ENCODE results near the gene ANKRD23.
"Not testable (repeated sequence)": the region's sequence is repeated elsewhere in the genome, so short reads cannot be mapped to it uniquely, and the experiment has no call there.

Gene ANKRD23

DNA sequence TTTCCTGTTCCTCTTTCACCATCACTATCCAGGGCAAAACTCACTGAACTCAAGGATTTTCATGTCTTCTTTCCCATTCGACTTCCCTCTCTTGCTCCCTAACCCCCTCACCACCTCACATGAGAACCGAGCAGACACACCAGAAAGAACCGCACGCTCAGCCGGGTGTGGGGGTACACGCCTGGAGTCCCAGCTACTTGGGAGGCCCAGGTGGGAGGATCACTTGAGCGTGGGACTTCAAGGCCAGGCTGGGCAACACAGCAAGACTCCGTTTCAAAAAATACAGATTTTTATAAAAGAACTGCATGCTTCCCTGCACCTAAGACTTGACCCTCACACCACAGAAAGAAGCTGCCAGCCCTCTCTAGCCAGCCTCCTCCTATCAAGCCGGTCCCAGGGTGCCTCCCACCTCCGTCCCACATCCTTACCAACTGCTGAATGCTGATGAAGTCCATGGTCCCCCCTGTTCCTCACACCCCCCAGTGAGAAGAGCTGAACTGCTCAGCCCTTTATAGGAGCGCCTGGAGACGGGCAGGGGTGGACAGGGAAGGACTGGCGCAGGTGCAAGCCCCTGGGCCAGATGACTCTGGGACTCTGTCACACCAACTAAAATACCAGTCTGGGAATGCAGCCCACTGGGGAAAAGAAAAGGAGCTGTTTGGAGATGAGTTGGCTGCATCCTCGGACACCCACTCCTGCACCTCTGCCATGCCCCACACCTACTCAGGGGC lies at the start of gene ANKRD23:
Gene ANKRD23 (minus strand): TSS at position 484 of the 731 bp plus-strand sequence. CDS start 29 bp downstream, at position 455.
- no peak for DNase-seq (ENCODE audit: low read depth)

DNA sequence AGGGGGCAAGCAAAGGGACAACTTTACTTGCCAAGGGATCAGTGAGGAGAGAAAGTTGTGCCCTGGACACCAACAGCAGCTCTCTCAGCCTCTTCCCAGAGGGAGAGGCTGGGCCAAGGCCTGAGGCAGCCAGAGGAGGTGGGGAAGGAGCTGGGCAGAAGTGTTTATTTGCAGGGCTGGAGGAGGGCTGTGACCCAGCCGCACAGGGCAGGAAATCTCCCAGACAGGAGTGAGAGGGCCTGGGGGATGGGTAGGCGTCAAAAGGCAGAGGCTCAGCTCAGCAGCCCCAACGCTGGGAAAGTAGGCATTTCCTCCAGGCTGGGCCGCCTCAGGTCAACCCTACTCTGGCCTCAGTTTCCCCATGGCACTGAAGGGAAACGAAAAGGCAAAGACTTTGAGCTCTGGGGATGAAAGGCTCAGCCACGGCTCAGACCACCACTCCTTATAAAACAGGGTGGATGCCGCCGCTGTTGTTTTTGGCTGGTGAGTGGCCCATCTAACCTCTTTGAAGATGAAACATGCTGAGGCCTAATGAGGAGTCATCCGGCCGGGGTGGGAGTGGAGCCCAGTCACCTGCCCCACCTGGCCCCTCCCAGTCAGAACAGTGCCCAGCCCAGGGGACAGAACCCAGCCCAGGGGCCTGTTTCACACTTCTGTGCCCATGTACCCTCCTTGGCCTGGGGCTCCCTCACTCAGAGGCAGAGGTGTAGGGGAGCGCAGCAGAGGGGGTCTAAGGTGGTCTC lies 47.9 kb upstream of the ANKRD23 start:
- no peak for DNase-seq (ENCODE audit: low read depth)

GRCh38 chr2:96890726-96891385 lies 47.0 kb upstream of the ANKRD23 start:
- no peak for DNase-seq (ENCODE audit: low read depth)

DNA sequence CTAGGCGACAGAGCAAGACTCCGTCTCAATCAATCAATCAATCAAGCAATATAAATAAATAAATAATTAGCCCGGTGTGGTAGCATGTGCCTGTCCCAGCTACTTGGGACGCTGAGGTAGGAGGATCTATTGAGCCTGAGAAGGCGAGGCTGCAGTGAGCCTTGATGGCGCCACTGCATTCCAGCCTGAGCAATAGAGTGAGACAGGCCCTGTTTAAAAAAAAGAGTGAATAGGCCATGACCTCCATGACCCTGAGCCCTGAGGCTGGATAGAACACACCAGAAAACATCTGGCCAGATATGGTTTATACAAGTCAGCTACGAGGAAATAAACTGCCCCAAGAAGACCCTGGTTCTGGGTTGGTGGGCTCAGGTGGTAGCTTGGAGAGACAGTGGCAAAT lies 46.4 kb upstream of the ANKRD23 start:
- DNase-seq (ENCODE audit: low read depth) = no peak

DNA sequence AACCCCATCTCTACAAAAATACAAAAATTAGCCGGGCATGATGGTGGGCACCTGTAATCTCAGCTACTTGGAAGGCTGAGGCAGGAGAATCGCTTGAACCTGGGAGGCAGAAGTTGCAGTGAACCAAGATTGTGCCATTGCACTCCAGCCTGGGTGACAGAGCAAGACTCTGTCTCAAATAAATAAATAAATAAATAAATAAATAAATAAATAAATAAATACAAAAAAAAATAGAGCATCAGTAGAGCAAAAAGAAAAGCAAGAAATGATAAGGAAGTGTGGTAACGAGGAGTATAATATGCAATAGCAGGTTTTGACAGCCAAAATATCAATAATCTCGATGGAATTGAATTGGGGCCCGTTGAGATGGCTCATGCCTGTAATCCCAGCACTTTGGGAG lies 45.7 kb upstream of the ANKRD23 start:
- not testable (repeated sequence) for DNase-seq (ENCODE audit: low read depth)

- no peak for DNase-seq (ENCODE audit: low read depth)
These were observed 44.5 kb upstream of the ANKRD23 start for GRCh38 chr2:96888072-96889011.

- no peak for DNase-seq (ENCODE audit: low read depth)
These were observed 43.7 kb upstream of the ANKRD23 start for GRCh38 chr2:96887493-96888012.

GRCh38 chr2:96885432-96886347 lies 41.9 kb upstream of the ANKRD23 start:
- DNase-seq (ENCODE audit: low read depth) = no peak

GRCh38 chr2:96884299-96885094 lies 40.7 kb upstream of the ANKRD23 start:
- no peak for DNase-seq (ENCODE audit: low read depth)

GRCh38 chr2:96883306-96883705 lies 39.5 kb upstream of the ANKRD23 start:
- no peak for DNase-seq (ENCODE audit: low read depth)

- no peak for DNase-seq (ENCODE audit: low read depth)
These were observed 39.1 kb upstream of the ANKRD23 start for GRCh38 chr2:96882906-96883305.

DNA sequence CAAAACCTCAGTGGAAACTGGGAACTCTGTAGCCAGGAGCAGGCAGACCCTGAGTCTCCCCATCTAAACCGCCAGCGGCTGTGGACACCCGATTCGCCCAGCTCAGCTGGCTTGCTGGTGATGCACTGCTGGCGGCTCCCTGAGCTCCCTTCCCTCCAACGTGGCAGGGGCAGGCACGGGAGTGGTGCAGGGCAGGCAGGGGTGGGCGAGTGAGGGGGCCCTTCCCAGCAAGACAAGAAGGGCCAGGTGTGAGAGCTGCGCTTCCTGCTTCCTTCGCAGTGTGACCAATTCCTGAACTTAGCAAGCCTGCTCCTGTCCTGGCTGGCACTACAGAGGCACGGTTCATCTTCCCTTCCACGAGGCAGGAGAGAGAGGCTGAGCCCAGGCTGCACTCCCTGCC lies 38.4 kb upstream of the ANKRD23 start:
- DNase-seq (ENCODE audit: low read depth) = no peak

DNA sequence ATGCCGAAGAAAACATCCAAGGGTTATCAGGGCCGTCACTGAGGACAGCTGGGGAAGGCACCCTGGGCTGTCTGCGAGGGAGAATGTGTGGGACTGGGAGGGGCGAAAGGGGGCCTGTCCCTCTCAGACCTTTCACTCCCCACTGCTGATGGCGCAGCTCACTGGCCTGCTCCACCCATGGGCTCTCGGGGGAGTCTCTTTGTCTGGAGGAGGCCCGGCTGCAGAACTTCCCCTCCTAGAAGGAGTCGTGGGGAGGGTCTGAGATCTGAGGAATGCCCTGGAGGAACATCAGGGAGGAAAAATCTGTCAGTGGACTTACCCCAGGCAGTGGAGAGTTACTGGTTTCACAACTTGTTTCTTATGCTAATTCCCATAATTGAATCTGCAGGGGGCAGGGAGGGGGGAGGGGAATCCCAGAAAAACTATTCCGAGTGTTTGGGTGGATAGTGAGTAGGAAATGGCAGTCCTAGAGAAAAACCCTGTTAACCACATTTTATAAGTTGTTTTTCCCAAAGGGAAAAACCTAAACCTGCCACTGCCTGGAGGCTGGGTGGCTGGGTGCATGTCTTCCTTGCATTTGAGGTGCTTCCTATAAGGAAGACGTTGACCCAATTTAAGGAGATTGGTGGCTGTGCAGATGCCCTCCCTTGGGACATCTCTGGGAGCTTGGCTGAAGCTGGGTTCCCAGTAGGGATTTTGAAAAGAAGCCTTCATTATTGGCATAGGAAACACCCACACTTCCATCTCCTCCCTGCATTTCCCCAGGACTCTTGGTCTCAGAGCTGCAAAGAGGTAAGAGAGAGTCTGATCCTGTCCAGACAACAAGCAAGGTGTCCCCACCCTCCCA lies 37.8 kb upstream of the ANKRD23 start:
- DNase-seq (ENCODE audit: low read depth) = no peak

- DNase-seq (ENCODE audit: low read depth) = no peak
These were observed 37.1 kb upstream of the ANKRD23 start for GRCh38 chr2:96880891-96881273.

GRCh38 chr2:96879545-96880040 lies 35.8 kb upstream of the ANKRD23 start:
- no peak for DNase-seq (ENCODE audit: low read depth)

DNA sequence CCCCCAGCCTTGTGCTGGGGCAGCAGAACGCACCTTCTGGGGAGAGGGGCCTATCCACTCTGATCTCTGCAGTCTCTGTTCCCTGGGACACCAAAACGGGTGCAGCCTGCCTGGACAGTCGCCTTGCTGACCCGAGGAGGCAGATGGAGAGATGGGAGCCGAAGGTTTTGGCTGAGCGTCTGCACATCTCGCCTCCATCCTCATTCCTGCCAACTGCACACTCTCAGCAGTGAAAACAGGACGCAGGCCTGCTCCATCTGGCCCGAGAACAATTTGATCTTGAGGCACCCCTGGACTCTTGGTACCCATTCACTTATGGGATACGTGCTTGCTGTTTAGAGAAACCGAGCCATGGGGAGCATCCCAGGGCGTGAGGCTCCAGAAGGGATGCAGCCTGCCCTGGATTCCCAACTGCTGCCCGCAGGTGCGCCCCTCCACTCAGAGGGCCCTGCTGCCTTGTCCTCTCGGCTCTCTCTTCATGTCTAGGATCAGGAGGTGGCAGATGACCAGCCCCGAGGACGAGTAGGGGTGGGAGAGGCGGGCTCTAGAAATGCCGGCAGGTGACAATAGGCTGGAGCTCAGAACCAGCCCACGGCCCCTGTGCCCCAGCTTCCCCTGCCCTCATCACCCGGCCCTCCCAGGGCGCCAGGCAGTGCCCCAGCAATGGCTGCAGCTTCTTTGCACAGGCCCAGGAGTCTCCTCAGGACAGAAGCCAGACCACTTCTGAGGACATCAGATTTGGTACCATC lies 35.1 kb upstream of the ANKRD23 start:
- DNase-seq (ENCODE audit: low read depth) = no peak

DNA sequence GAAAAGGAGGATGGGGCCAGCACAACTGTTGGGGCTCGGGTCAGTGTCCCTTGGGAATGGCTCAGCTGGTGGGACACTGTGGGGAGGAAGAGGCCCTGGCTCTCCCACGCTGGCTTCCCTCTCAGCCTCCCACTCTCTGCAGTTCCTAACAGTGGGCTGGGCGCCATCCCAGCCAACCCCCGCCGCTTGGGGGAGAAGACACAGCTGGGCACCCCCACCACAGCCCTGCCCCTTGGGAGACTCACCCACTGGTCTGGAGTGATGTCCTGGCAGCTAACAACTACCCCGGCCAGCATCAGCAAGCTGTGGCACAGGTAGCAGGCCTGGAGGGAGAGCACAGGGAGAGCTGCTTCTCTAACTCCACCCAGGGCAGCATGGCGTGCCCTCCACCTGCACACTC lies 34.4 kb upstream of the ANKRD23 start:
- no peak for DNase-seq (ENCODE audit: low read depth)

DNA sequence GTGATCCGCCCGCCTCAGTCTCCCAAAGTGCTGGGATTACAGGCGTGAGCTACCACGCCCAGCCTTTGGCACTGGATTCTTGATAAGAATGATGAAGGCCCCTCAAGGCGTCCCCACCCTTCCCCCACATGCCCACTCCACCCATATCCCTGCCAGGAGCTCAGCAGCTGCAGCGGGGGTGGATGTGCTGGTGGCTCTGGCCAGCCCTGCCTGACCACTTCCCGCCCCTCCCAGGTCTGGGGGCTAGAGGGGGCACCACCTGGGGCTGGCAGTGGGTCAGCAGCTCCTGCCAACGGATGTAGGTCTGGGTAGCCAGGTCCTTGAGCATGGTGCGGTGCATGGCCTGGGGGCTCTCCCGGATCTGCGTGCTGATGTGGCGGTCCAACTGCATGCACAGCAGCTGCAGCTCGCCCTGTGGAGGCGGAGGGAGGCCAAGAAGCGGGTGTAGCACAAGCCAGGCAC lies 33.8 kb upstream of the ANKRD23 start:
- no peak for DNase-seq (ENCODE audit: low read depth)
